ENCODE measurements around the gene ACAA1. TPM values are rescaled to one million over a fixed set of nuclear protein-coding genes. Genes with fewer than 3 reads are reported as not detected.

Gene ACAA1
- total and polyA plus RNA-seq, 9 of the 15 experiments (the other 6 are each of a cell fraction or from before 2014, with no cell fraction given): 4.0 to 88.9 (median 57.2) TPM

- DNase-seq (ENCODE audit: extremely low read depth in 1 of 4, low spot score in 3 of 4) (no peak), FAIRE-seq (no peak), ATAC-seq (no peak)
- no peak overlapping the region for H3K4me3 ChIP-seq
- peaks cover 17 to 21% of the 10 kb centered on the region in 2 experiments; a peak in 4 of 5 replicates for H3K27me3 ChIP-seq (ENCODE audit: control insufficient read depth in 2 of 2, insufficient read depth in 2 of 2, low read length in 2 of 2)
- no peaks in the 10 kb centered on the region for H3K36me3 ChIP-seq (ENCODE audit: control insufficient read depth, insufficient read depth, low read length)
- in situ Hi-C loops (cut with MboI): no loop called here
- no peak overlapping the region for H3K9ac ChIP-seq (ENCODE audit: insufficient read depth in 1 of 2, low read depth in 2 of 2, low read length in 2 of 2)
- WGBS (ENCODE audit: insufficient coverage, low coverage, missing lambda C conversion rate): 0% methylated on average over 3 of the region's 3 CpGs
- H3K27ac ChIP-seq (ENCODE audit: extremely low read depth, low read depth, low read length): no peak overlapping the region
- ChIA-PET CTCF (ENCODE audit: low intra/inter-chr PET ratio) (no interaction called here), POLR2A (no interaction called here)
- no TSS peak for BruUV-seq (replicated peaks)
- H3K79me2 ChIP-seq (ENCODE audit: control insufficient read depth, insufficient read depth, low read length): no peaks in the 10 kb centered on the region
- H4K20me1 ChIP-seq (replicated peaks; ENCODE audit: control insufficient read depth, insufficient read depth, low read length): no peaks in the 10 kb centered on the region
- no peak overlapping the region for H2AFZ ChIP-seq (ENCODE audit: low read depth, low read length)
- peaks cover 2% of the 10 kb centered on the region for H3K9me1 ChIP-seq (ENCODE audit: control insufficient read depth, insufficient read depth, low read length)
- H3K4me1 ChIP-seq (replicated peaks in 1 of 2; ENCODE audit: control insufficient read depth in 2 of 2, insufficient read depth in 2 of 2, low read length in 2 of 2): no peaks in the 10 kb centered on the region
- H3K4me2 ChIP-seq (ENCODE audit: insufficient read depth, low read length): no peak overlapping the region
- TF ChIP-seq ZNF384 (IDR thresholded peaks at IDR 0.05; ENCODE audit: low read depth, low read length) (no peak), BRF1 (IDR thresholded peaks at IDR 0.05; ENCODE audit: borderline replicate concordance, extremely low read depth, insufficient read length) (no peak), E2F8 (IDR thresholded peaks at IDR 0.05; ENCODE audit: low read depth, partially characterized antibody) (no peak), LARP7 (IDR thresholded peaks at IDR 0.05) (no peak), IRF1 (CRISPR knock-in tag; IDR thresholded peaks at IDR 0.05; ENCODE audit: borderline replicate concordance) (no peak), TOE1 (IDR thresholded peaks at IDR 0.05; ENCODE audit: borderline replicate concordance) (no peak), TOE1 (CRISPR knock-in tag; IDR thresholded peaks at IDR 0.05; ENCODE audit: borderline replicate concordance, low read depth) (no peak), BMI1 (IDR thresholded peaks at IDR 0.05; ENCODE audit: low read length) (no peak), ZNF57 (CRISPR knock-in tag; IDR thresholded peaks at IDR 0.05) (no peak), TCF15 (CRISPR knock-in tag; IDR thresholded peaks at IDR 0.05) (no peak), ESRRA (IDR thresholded peaks at IDR 0.05; ENCODE audit: borderline replicate concordance, low read depth) (no peak), MCM7 (IDR thresholded peaks at IDR 0.05) (no peak), HDAC6 (IDR thresholded peaks at IDR 0.05; ENCODE audit: low read depth, low read length) (no peak)
- intact Hi-C loops (cut with micrococcal nuclease): no loop called here
- peaks cover 7% of the 10 kb centered on the region for H3K9me3 ChIP-seq (replicated peaks; ENCODE audit: control insufficient read depth, insufficient read depth, low read depth, low read length)
These were observed 50.4 kb downstream of the ACAA1 start for GRCh38 chr3:38086496-38086895.

Measured in K562 (cell line).